NCI-H1092 treated with DMSO at 0.1 percent for 48 hours (cell line): ENCODE results near the gene PEX5.
"Not testable (repeated sequence)": the region's sequence is repeated elsewhere in the genome, so short reads cannot be mapped to it uniquely, and the experiment has no call there.

ENCODE experiments used
- DNase-seq: peaks from one replicate; lab custom pipeline; 2025; lab: John Stamatoyannopoulos, UW

The PEX5 gene

DNA sequence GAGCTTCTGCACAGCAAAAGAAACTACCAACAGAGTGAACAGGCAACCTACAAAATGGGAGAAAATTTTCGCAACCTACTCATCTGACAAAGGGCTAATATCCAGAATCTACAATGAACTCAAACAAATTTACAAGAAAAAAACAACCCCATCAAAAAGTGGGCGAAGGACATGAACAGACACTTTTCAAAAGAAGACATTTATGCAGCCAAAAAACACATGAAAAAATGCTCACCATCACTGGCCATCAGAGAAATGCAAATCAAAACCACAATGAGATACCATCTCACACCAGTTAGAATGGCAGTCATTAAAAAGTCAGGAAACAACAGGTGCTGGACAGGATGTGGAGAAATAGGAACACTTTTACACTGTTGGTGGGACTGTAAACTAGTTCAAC lies 24.3 kb downstream of the PEX5 start:
- DNase-seq = not testable (repeated sequence)

DNA sequence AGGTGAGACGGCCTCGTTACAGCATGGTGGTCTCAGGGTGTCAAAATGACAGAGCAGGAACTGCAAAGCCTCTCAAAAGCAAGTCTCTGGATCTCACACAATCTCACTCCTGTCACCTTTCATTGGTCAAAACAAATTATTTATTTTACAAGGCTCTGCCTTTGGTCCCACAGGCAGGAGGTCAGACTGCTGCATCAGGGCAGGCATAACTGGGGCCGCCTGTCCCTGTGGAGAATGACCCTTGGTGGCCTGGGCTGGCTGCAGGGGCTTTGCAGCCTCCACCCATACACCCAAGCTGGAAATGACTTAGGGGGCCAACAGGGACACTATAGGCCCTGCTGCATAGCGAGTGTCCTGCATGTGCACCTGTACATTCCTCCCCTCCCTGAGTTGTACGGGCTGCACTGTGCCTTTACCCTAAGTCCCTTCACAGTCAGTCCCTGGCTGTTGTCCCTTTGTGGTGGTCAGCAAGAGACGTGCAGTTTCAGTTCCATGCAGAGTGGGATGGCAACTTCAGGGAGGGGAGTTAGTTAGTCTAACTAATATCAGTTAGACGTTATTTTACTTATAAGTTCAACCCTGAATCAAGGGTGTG lies 28.1 kb downstream of the PEX5 start:
- no peak for DNase-seq

DNA sequence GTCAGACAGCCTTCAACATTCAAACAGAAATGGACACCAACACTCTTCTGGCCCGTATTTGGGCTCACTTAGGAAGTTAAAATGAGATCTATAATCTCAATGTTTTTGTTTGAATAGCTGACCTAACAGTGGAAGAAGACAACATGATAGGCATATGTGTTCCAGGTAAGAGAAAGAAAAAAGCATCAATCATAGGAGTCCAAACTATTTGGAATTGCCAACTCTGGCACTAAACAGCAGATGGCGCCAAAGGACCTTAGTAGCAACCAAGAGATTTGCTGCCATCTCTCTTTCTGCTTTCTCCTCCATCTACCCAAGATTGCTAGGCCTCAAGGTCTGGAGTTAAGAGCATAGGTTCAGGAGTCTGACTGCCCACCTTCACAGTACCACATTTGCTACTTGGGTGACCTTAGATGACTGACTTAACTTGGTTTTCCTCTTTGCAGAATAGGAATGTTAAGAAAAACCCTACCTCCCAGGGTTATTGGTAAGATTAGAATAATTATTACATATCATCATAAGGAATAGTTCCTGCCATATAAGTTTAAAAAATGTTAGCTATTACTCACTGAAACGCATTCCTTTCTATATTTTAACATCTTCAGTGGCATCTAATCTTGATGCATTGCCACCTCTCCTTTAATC lies 30.2 kb downstream of the PEX5 start:
- peak; percentile 62 for DNase-seq

DNA sequence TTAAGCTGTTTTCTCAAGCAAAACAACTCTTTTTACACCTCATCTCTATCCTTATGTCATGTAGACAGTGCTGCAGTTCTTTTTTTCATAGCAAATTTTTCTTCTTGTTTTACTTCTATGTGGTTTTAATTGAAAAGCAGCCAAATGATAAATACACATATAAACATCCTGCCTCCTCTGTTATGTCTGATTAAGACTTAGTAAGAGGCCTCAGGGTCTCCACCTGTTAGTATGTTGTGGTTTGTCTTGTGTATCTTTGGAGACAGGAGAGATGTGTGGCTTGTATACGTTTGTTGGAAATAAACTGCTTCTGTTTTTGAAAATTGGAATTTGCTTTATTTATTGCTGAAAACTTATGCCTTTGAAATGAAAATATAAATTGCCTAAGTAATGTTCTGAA lies 32.0 kb downstream of the PEX5 start:
- DNase-seq = no peak

DNA sequence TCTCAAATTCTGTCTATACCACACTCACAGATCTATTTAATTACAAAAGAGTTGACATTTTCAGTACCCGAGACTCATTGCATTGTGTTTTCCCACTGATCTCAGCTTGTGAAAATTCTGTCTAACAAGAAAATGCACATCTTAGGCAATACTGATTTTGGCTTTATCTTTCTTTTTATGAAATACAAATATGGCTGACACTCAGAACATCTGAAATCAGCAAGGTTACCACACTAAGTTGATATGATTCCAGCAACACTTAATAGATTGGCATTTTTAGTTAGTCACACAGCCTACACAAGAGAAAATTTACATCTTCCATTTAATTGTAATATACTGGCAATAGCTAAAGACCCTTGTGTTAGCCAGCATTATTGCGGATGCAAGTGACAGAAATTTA lies 40.3 kb downstream of the PEX5 start:
- DNase-seq = no peak

DNA sequence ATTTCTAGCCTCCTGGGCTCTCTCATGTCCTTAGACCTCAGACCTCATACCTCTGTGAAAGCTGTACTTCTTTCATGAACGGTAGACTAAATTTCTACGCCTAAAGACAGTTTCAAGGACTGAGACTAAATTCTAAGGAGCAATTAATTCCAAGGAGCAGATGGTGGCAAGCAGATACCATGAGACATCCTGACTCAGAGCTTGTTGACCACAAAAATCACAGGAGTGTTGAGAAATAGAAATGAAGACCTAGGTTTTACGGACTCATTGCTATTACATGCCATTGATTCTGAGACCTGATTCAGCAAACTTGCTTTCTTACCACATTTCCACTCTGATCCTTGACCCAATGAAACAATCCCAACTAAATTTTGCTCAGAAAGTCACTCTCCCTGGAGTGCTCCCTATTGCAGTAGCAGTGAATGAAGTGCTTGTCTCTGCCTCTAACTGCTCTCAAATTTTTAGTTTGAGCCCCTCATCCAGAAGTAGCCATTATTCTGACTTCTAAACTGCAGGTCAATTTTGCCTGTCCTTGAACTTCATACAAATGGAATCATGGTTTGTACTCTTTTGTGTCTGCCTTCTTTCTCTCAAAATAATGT lies 52.0 kb downstream of the PEX5 start:
- DNase-seq = no peak

DNA sequence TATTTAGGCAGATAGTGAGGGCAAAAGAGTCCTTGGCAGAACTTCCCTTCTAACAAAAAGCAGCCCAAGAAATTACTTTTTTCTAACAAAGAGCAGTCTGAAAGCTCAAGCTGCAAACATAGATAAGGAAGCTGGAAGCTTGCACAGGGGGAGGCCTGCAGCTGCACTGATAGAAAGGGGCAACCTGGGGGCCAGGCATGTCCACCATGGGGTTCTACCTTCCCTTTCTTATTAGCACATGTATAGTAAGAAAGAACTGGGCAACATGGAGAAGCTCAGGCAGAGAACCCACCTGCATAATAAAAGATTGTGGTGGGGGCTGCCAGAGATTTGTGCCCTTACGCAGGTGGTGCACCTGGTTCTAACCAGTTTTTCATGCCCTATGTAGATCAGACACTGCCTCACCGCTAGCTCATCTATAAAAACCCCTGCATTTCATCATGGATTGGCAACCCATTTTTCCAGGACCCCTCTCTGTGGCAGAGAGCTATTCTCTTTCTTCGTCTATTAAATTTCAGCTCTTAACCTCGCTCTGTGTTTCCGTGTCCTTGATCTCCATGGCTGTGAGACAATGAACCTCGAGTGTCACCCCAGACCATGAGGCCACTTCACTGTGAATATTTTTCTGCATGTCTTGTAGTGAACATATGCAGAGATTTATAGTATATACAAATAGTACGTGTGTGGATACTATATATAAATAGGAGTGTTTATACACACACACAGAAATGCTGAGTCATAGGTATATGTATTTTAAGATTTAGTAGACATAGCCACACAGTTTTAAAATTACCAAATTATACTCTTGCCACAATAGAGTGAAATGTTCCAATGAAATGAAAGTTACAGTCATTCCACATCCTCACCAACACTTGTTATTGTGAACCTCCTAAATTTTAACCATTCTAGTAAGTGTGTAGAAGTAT lies 53.0 kb downstream of the PEX5 start:
- DNase-seq = no peak

DNA sequence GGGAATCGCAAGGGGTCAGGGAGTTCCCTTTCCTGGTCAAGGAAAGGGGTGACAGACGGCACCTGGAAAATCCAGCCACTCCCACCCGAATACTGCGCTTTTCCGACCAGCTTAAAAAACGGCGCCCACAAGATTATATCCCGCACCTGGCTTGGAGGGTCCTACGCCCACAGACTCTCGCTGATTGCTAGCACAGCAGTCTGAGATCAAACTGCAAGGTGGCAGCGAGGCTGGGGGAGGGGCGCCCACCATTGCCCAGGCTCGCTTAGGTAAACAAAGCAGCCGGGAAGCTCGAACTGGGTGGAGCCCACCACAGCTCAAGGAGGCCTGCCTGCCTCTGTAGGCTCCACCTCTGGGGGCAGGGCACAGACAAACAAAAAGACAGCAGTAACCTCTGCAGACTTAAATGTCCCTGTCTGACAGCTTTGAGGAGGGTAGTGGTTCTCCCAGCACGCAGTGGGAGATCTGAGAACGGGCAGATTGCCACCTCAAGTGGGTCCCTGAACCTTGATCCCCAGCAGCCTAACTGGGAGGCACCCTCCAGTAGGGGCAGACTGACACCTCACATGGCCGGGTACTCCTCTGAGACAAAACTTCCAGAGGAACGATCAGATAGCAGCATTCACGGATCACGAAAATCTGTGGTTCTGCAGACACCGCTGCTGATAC lies 62.0 kb downstream of the PEX5 start:
- not testable (repeated sequence) for DNase-seq

DNA sequence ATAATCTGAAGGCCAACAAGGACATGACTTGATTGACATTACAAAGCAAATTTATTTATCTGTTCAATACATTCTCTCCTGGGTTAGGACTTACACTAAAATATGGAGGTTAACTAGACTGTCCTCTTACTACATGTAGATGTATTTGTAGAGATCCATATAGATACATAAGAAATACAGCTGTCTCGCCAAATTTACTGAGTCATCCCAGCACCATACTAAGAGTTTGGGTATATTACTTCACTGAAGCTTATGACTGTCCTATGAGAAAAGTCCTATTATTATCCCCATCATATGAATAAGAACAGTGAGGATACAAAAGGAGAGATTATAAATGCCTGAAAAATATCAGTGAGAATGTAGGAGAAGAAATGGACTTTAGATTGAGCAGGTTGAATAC lies 69.6 kb downstream of the PEX5 start:
- no peak for DNase-seq
